GM19395 (cell line): ENCODE measurements around the gene OLFM4.
"Not testable (repeated sequence)": the region's sequence is repeated elsewhere in the genome, so short reads cannot be mapped to it uniquely, and the experiment has no call there.

Source experiments
- ATAC-seq: cut with Tn5 transposase; IDR thresholded peaks from one replicate; pipeline ENCODE4 v1.9.1; 2021; ENCODE audit warnings: mild to moderate bottlenecking, moderate library complexity; ENCODE audit not compliant: unreplicated experiment

OLFM4 gene

GRCh38 chr13:53028637-53029203, at the start of gene OLFM4:
Gene OLFM4, plus strand, starts transcription at chr13:53028813. Its CDS starts 24 bp downstream, at chr13:53028837.
- no peak for ATAC-seq

- ATAC-seq = no peak
Measured at GRCh38 chr13:52978989-52979388, 49.6 kb upstream of the OLFM4 start.

GRCh38 chr13:52980695-52981094, 47.9 kb upstream of the OLFM4 start:
- ATAC-seq = no peak

GRCh38 chr13:52983836-52984235, 44.8 kb upstream of the OLFM4 start:
- no peak for ATAC-seq

- no peak for ATAC-seq
Measured at GRCh38 chr13:52984881-52985363, 43.7 kb upstream of the OLFM4 start.

- ATAC-seq = no peak
Measured at GRCh38 chr13:52991344-52992020, 37.1 kb upstream of the OLFM4 start.

GRCh38 chr13:52992110-52992509, 36.5 kb upstream of the OLFM4 start:
- ATAC-seq = no peak

GRCh38 chr13:52994051-52994450, 34.6 kb upstream of the OLFM4 start:
- ATAC-seq = no peak

- no peak for ATAC-seq
Measured at GRCh38 chr13:52994865-52995264, 33.7 kb upstream of the OLFM4 start.

- no peak for ATAC-seq
Measured at GRCh38 chr13:52995946-52996345, 32.7 kb upstream of the OLFM4 start.

GRCh38 chr13:52997951-52998876, 30.4 kb upstream of the OLFM4 start:
- ATAC-seq = no peak

- ATAC-seq = no peak
Measured at GRCh38 chr13:52999093-52999696, 29.4 kb upstream of the OLFM4 start.

GRCh38 chr13:53001444-53002225, 27.0 kb upstream of the OLFM4 start:
- no peak for ATAC-seq

- ATAC-seq = no peak
Measured at GRCh38 chr13:53004573-53004972, 24.0 kb upstream of the OLFM4 start.

- ATAC-seq = no peak
Measured at GRCh38 chr13:53005626-53006025, 23.0 kb upstream of the OLFM4 start.

- no peak for ATAC-seq
Measured at GRCh38 chr13:53007872-53008271, 20.7 kb upstream of the OLFM4 start.

- no peak for ATAC-seq
Measured at GRCh38 chr13:53010374-53011105, 18.1 kb upstream of the OLFM4 start.

- peak; percentile 81 for ATAC-seq
Measured at GRCh38 chr13:53012707-53013106, 15.9 kb upstream of the OLFM4 start.

GRCh38 chr13:53013113-53013512, 15.5 kb upstream of the OLFM4 start:
- ATAC-seq = no peak

- not testable (repeated sequence) for ATAC-seq
Measured at GRCh38 chr13:53014018-53014417, 14.6 kb upstream of the OLFM4 start.
